ENCODE results near the gene SLC39A5.
"Not testable (repeated sequence)": the region's sequence is repeated elsewhere in the genome, so short reads cannot be mapped to it uniquely, and the experiment has no call there.

Gene SLC39A5

DNA sequence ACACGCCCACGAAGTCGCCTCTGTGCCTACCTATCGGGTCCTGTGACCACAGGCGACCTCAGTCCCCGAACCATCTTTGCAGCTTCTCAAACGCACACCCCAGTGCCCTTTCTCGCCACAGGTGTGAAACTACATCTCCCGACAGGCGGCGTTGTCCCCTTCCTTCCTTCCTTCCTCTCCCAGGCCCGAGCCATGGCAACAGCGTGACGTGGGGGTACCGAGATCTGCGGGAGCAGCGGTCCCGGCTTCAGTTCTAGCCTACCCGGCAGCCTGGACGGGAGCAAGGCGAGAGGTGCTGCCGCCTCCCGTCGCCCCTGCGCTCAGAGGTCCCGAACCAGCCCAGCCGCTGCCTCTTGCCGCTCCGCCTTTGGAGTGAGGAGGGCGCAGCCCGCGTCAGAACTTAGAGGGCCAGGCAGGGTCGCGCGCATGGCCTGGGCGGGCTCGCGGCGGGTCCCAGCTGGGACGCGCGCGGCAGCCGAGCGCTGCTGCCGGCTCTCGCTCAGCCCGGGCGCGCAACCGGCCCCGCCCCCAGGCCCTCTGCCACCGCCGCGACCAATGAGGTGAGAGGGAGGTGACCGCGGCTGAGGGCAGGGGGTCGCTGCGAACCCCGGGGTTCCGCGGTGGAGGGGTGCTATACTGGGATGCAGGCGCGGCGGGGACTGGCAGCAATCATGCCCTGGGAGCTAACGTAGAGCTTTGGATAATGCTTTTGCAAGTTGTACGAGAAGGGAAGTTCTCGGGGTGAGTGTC, 37.0 kb downstream of the SLC39A5 start, which contains the start of gene COQ10A:
COQ10A (plus strand) TSS at position 250 of the 750 bp plus-strand sequence; CDS start at position 427, 177 bp downstream.
- Mint-ChIP-seq H3K4me1 (peaks cover 21% of the 10 kb centered on the region), H3K36me3 (ENCODE audit: low read depth) (peaks cover 20% of the 10 kb centered on the region), H3K4me3 (peak within 1 kb of the TSS; percentile 92 to 98 (median 96)), H3K27ac (peak within 1 kb of the TSS; percentile 84 to 93 (median 93)), H3K27me3 (ENCODE audit: low read depth) (no peaks in the 10 kb centered on the region), H3K9me3 (peaks cover 2% of the 10 kb centered on the region)
- peak; percentile 64 to 74 (median 71) for TF ChIP-seq CTCF (IDR thresholded peaks at IDR 0.05; ENCODE audit: unreplicated experiment in 3 of 3)

GRCh38 chr12:56267443-56268071, 37.7 kb downstream of the SLC39A5 start:
- Mint-ChIP-seq H3K27ac (peak overlapping the region; percentile 65 to 77 (median 65)), H3K27me3 (ENCODE audit: low read depth) (no peaks in the 10 kb centered on the region), H3K36me3 (ENCODE audit: low read depth) (peaks cover 26% of the 10 kb centered on the region), H3K4me1 (peaks cover 18% of the 10 kb centered on the region), H3K9me3 (no peaks in the 10 kb centered on the region), H3K4me3 (peak overlapping the region; percentile 78 to 98 (median 92))
- TF ChIP-seq CTCF (IDR thresholded peaks at IDR 0.05; ENCODE audit: unreplicated experiment in 3 of 3), result no peak

- TF ChIP-seq CTCF (IDR thresholded peaks at IDR 0.05; ENCODE audit: unreplicated experiment in 3 of 3), result peak in 2 of 3 experiments; percentile 31 to 33
- H3K4me1 Mint-ChIP-seq, result peaks cover 18% of the 10 kb centered on the region
- no peaks in the 10 kb centered on the region for H3K9me3 Mint-ChIP-seq
These were observed 41.2 kb downstream of the SLC39A5 start for GRCh38 chr12:56271031-56271430.

DNA sequence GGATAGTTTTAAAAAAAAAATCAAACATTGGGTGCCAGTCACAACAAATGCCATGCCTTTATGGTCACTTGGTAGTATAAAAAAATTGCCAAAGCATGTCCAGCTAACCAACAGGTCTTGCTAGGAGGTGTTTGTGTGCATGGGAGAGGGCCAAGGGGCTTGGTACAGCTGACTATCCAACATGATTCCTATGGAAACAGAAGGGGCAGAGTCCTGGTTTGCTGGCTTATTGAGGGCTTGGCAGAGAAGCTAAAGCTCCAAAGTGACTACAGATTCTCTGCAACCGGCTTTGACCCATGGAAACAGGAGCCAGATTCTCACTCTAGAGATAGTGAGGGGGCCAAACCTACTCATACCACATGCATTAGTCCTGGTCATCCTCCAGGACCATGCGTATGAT, 42.6 kb downstream of the SLC39A5 start:
- not testable (repeated sequence) for H3K4me1 Mint-ChIP-seq; H3K4me3 Mint-ChIP-seq; H3K27me3 Mint-ChIP-seq (ENCODE audit: low read depth); H3K27ac Mint-ChIP-seq; H3K9me3 Mint-ChIP-seq
- peaks cover 55% of the 10 kb centered on the region for H3K36me3 Mint-ChIP-seq (ENCODE audit: low read depth)

More at GRCh38 chr12:56271031-56271430, 41.2 kb downstream of the SLC39A5 start:
- Mint-ChIP-seq H3K36me3 (ENCODE audit: low read depth) (peaks cover 52% of the 10 kb centered on the region), H3K27me3 (ENCODE audit: low read depth) (no peaks in the 10 kb centered on the region), H3K27ac (peak overlapping the region in 2 of 3 experiments; percentile 5 to 35), H3K4me3 (no peak overlapping the region)

GRCh38 chr12:56274299-56274698, 44.4 kb downstream of the SLC39A5 start:
- Mint-ChIP-seq H3K4me1 (peaks cover 4% of the 10 kb centered on the region), H3K27me3 (ENCODE audit: low read depth) (no peaks in the 10 kb centered on the region), H3K4me3 (no peak overlapping the region), H3K9me3 (no peaks in the 10 kb centered on the region), H3K27ac (no peak overlapping the region), H3K36me3 (ENCODE audit: low read depth) (peaks cover 64% of the 10 kb centered on the region)
- TF ChIP-seq CTCF (IDR thresholded peaks at IDR 0.05; ENCODE audit: unreplicated experiment in 3 of 3), result no peak

DNA sequence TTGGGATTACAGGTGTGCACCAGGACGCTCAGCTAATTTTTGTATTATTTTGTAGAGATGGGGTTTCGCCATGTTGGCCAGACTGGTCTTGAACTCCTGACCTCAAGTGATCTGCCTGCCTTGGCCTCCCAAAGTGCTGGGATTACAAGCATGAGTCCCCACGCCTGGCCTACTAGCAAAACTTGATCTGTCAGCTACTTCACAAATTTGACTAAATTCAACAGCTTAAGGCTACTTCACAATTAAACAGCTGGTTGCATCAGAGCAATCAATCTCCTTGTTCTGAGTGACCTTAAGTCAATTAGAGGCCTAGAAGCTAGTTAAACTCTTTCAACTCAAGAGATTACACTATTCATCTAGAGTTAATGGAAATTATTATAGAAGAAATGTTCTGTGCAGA, 49.1 kb downstream of the SLC39A5 start:
- Mint-ChIP-seq H3K4me1 (no peaks in the 10 kb centered on the region), H3K9me3 (no peaks in the 10 kb centered on the region), H3K4me3 (no peak overlapping the region), H3K27me3 (ENCODE audit: low read depth) (no peaks in the 10 kb centered on the region), H3K27ac (no peak overlapping the region), H3K36me3 (ENCODE audit: low read depth) (peaks cover 62% of the 10 kb centered on the region)
- TF ChIP-seq CTCF (IDR thresholded peaks at IDR 0.05; ENCODE audit: unreplicated experiment in 3 of 3), result no peak
